Measurements from ENCODE around the gene LZTS2.
"Not testable (repeated sequence)": the region's sequence is repeated elsewhere in the genome, so short reads cannot be mapped to it uniquely, and the experiment has no call there.

Gene LZTS2

GRCh38 chr10:101030496-101031127, 31.0 kb downstream of the LZTS2 start:
- H3K4me3 ChIP-seq (replicated peaks; ENCODE audit: low read depth, low read length): peak overlapping the region; percentile 48
- no peak for DNase-seq (ENCODE audit: extremely low read depth, low read depth)
- TF ChIP-seq, protein P1, sequence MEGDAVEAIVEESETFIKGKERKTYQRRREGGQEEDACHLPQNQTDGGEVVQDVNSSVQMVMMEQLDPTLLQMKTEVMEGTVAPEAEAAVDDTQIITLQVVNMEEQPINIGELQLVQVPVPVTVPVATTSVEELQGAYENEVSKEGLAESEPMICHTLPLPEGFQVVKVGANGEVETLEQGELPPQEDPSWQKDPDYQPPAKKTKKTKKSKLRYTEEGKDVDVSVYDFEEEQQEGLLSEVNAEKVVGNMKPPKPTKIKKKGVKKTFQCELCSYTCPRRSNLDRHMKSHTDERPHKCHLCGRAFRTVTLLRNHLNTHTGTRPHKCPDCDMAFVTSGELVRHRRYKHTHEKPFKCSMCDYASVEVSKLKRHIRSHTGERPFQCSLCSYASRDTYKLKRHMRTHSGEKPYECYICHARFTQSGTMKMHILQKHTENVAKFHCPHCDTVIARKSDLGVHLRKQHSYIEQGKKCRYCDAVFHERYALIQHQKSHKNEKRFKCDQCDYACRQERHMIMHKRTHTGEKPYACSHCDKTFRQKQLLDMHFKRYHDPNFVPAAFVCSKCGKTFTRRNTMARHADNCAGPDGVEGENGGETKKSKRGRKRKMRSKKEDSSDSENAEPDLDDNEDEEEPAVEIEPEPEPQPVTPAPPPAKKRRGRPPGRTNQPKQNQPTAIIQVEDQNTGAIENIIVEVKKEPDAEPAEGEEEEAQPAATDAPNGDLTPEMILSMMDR (IDR thresholded peaks at IDR 0.05; ENCODE audit: low read depth, low read length, missing control alignments): no peak

GRCh38 chr10:101031128-101031795, 31.7 kb downstream of the LZTS2 start, which contains the start of the genes PDZD7 and SFXN3:
Gene PDZD7, minus strand, starts transcription at chr10:101031129. Its CDS starts 910 bp downstream, at chr10:101030219.
Gene SFXN3, plus strand, starts transcription at chr10:101031234. Its CDS starts 3,461 bp downstream, at chr10:101034695.
- H3K4me3 ChIP-seq (replicated peaks; ENCODE audit: low read depth, low read length): peak within 1 kb of the TSS; percentile 48
- DNase-seq (ENCODE audit: extremely low read depth, low read depth): peak; percentile 72
- TF ChIP-seq, protein P1 (IDR thresholded peaks at IDR 0.05; ENCODE audit: low read depth, low read length, missing control alignments): no peak

GRCh38 chr10:101031796-101032636, 32.4 kb downstream of the LZTS2 start:
- H3K4me3 ChIP-seq (replicated peaks; ENCODE audit: low read depth, low read length): peak overlapping the region; percentile 48
- DNase-seq (ENCODE audit: extremely low read depth, low read depth): no peak
- TF ChIP-seq, protein P1 (IDR thresholded peaks at IDR 0.05; ENCODE audit: low read depth, low read length, missing control alignments): no peak

DNA sequence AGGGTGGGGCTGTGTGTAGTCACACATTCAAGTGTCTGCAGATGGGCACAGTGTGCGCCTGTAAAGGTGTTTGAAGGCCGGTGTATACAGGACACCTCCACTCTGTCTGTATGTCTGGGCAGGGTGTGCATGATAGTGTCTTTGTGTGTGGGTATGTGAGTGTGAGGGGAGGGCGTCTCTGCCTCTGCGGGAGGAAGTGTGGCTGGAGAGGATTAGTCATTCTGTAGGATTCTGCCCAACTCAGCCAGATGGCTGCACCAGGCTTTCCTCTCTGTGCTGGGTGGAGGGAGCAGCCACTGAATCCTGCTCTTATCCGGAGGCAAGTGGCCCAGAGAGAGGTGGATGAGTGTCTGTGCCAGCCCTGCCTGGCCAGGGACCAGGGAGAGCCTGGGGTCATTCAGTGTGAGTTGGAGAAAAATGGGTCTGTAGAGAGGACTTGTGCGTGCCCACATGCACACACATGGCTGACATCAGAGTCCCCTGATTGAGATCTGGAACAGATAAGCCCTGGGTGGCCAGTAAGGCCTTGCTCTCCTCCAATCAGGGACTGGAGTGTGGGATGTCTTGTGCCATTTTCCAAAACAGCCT, 33.1 kb downstream of the LZTS2 start:
- DNase-seq (ENCODE audit: extremely low read depth, low read depth): peak; percentile 85
- peak overlapping the region; percentile 48 for H3K4me3 ChIP-seq (replicated peaks; ENCODE audit: low read depth, low read length)
- TF ChIP-seq, protein P1 (IDR thresholded peaks at IDR 0.05; ENCODE audit: low read depth, low read length, missing control alignments): no peak

DNA sequence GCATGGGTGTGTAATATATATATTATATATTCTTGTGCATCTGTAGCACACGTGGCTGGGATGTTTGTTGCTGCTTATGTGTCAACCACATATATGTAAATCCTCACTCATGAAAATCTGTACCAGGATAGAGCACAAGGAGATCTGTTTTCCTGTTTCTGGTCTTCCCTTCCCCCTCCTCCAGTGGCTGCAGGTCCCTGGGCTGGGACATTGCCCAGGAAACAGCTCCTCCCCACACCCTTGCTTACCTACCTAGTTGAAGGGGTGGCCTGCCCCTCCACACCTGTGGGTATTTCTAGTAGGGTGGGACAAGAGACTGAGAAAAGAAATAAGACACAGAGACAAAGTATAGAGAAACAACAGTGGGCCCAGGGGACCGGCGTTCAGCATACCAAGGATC, 33.7 kb downstream of the LZTS2 start:
- H3K4me3 ChIP-seq (replicated peaks; ENCODE audit: low read depth, low read length): peak overlapping the region; percentile 48
- DNase-seq (ENCODE audit: extremely low read depth, low read depth): no peak
- TF ChIP-seq, protein P1 (IDR thresholded peaks at IDR 0.05; ENCODE audit: low read depth, low read length, missing control alignments): no peak

DNA sequence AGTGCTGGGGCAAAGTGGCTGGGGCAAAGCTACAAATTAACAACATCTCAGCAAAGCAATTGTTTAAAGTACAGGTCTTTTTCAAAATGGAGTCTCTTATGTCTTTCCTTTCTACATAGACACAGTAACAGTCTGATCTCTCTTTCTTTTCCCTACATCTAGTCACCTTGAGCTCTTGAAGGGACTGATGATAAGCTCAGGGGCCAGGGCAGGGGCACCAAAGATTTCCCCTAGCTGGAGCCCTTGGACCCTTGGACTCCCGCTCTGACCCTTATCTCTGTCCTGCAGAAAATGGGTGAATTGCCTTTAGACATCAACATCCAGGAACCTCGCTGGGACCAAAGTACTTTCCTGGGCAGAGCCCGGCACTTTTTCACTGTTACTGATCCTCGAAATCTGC, 34.8 kb downstream of the LZTS2 start:
- DNase-seq (ENCODE audit: extremely low read depth, low read depth); H3K4me3 ChIP-seq (replicated peaks; ENCODE audit: low read depth, low read length): not testable (repeated sequence)
